EL (cell line): ENCODE results near the gene FAM72B.
"Not testable (repeated sequence)": the region's sequence is repeated elsewhere in the genome, so short reads cannot be mapped to it uniquely, and the experiment has no call there.

Experiments used
- DNase-seq: peaks from one replicate; pipeline ENCODE4 v3.0.0-alpha.2; 2016

FAM72B gene

DNA sequence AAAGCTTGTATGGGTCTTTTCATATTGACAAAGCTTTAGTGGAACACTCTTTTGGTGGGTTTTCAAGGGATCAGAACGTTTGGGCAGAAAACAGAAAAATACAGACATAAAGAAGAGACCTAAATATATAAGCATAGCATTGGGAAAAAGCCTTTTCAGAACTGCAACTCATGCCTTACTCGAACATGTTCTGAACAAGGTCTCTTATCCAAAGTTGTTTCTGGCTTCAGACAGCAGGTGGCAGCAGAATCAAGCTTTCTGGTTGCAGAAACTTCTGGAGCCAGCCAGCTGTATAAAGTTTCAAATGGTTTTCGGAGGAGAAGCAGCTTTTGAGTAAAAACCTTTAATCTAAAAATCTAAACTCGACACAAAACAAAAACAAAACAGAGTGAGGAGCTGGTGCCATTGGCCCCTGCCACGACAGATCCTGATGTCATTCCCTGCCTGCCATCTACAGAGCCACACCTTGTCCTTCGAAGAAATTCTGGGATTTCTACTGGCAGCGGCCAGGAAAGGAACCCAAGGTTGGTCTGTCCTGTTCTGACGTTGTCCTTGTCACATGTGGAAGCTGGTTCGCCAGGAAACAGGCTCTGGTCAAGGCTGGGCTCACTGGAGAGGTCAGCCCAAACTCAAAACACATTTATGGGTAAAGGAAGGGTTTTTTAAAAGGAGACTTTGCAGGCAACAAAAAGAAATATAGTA, 35.5 kb downstream of the FAM72B start:
- DNase-seq: not testable (repeated sequence)

DNA sequence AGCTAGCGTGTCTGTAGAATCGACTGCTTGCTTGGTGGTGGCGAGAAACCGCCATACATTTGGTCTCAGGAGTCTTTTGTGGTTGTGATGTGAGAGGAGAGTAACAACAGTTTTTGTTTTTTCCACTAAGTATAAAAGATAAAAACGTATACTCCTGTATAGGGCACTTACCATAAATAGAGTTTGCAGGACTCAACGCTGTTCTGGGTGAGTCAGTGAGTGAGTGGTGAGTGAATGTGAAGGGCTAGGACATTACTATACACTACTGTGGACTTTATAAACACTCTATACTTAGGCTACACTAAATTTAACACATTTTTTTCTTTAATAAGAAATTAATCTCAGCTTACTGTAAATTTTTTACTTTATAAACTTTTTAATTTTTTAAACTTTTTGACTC, 43.7 kb downstream of the FAM72B start:
- DNase-seq: not testable (repeated sequence)

DNA sequence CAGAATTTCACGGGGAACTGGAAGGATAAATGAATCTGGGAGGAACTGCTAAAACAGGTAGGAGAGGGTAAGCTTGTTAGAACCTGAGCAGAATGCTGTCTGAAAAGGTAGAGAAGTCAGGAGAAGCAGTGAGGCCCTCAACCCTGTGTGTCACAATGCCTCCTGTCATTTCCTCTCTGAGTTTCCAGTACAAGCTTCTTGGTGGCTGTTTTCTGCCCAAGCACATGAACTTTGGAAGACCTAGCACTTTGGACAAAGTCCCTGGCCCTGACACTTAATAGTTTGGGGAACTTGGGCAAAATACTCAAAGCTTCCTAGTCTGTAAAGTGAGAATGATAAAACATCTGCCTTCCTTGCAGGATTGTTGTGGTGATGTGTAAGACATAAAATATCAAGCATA, 52.6 kb downstream of the FAM72B start:
- DNase-seq: not testable (repeated sequence)

DNA sequence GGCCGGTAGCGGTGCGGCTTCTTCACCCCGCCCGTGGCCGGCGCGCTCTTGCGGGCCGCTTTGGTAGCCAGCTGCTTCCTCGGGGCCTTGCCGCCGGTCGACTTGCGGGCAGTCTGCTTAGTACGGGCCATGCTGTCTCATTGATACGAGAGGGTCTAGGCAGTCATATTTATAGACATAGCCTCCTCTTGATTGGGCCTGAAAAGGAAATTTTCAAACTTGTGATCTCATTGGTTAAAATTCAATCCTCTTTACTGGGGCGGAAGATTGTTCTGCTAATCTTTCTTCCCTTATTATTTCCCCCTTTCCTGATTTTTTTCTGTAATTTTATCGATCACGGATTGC, 65.7 kb downstream of the FAM72B start:
- DNase-seq: peak; percentile 41
